Measurements from ENCODE around the gene TAS1R3. TPM values are rescaled to one million over a fixed set of nuclear protein-coding genes. Genes with fewer than 3 reads are reported as not detected.

The TAS1R3 gene
- total RNA-seq, 2 donors from 2014 or later, result 0.09 to 0.35 TPM

DNA sequence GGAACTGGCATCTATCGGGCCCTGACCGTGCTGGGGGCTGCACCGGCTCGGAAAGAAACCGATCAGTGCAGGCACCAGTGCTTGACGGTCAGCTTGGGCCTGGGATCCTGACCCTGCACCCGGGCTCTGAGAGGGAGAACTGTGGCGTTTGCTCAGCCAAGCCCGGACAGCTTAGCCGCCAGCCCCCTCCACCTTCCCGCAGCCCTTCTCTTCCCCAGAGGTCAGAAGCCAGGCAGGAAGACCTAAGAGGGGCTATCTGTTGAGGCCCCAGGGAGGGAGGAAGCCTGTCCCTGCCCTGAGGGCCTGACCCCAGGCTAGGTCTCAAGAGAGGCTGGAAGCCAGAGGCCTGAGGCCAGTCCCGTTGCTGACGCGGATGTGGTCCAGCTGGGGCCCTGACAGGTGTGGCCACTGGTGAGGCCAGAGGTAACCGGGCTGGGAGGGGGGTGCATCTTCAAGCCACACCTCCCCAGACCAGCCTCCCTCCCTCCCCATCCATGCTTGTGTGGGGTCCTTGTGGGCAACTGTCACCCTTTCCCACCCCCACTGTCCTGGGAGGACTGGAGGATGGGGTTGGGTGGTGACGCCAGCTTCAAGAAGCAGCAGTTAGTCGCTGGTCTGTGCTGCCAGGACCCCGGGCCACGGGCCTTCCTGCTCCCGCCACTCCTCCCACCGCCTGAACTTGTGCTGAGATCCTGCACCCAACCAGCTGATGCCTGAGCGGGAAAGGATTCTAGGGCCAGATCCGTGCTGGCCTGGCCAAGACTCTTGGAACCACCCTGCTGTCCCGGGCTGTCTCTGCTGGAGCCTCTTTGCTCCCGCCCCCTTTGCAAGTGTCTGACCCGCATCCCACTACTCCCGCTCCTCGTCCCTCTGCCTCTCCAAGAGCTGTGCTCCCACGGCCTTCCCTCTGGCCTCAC lies 20.7 kb downstream of the TAS1R3 start:
- Mint-ChIP-seq H3K36me3 (ENCODE audit: low read depth) (no peaks in the 10 kb centered on the region), H3K4me1 (peaks cover 10% of the 10 kb centered on the region), H3K9me3 (no peaks in the 10 kb centered on the region), H3K4me3 (peak overlapping the region; percentile 42), H3K27ac (peak overlapping the region; percentile 67), H3K27me3 (ENCODE audit: insufficient read depth) (peaks cover 9% of the 10 kb centered on the region)
- H3K4me1 ChIP-seq (ENCODE audit: control insufficient read depth, insufficient read depth, low read length), result peaks cover 8% of the 10 kb centered on the region
- WGBS, 2 experiments (ENCODE audit: insufficient coverage in 1 of 2, insufficient read length in 1 of 2), result 69 to 72% methylated on average over 17 to 28 of the region's 29 CpGs
- no peak overlapping the region for H3K4me3 ChIP-seq (ENCODE audit: low read length)
- DNase-seq, result peak; percentile 59
- H3K9me3 ChIP-seq (ENCODE audit: control insufficient read depth, low read length), result no peaks in the 10 kb centered on the region
- H3K9ac ChIP-seq (ENCODE audit: extremely low read depth, low read length, poor library complexity, severe bottlenecking), result no peak overlapping the region
- TF ChIP-seq, protein P1, sequence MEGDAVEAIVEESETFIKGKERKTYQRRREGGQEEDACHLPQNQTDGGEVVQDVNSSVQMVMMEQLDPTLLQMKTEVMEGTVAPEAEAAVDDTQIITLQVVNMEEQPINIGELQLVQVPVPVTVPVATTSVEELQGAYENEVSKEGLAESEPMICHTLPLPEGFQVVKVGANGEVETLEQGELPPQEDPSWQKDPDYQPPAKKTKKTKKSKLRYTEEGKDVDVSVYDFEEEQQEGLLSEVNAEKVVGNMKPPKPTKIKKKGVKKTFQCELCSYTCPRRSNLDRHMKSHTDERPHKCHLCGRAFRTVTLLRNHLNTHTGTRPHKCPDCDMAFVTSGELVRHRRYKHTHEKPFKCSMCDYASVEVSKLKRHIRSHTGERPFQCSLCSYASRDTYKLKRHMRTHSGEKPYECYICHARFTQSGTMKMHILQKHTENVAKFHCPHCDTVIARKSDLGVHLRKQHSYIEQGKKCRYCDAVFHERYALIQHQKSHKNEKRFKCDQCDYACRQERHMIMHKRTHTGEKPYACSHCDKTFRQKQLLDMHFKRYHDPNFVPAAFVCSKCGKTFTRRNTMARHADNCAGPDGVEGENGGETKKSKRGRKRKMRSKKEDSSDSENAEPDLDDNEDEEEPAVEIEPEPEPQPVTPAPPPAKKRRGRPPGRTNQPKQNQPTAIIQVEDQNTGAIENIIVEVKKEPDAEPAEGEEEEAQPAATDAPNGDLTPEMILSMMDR (conservative IDR thresholded peaks at IDR 0.05), result no peak
- H3K27me3 ChIP-seq (ENCODE audit: control insufficient read depth, insufficient read depth, low read length, poor library complexity, severe bottlenecking), result no peaks in the 10 kb centered on the region
- peaks cover 7% of the 10 kb centered on the region for H3K36me3 ChIP-seq (ENCODE audit: control insufficient read depth, insufficient read depth, low read length)
- H3K27ac ChIP-seq (ENCODE audit: low read depth, low read length), result peak overlapping the region; percentile 68

DNA sequence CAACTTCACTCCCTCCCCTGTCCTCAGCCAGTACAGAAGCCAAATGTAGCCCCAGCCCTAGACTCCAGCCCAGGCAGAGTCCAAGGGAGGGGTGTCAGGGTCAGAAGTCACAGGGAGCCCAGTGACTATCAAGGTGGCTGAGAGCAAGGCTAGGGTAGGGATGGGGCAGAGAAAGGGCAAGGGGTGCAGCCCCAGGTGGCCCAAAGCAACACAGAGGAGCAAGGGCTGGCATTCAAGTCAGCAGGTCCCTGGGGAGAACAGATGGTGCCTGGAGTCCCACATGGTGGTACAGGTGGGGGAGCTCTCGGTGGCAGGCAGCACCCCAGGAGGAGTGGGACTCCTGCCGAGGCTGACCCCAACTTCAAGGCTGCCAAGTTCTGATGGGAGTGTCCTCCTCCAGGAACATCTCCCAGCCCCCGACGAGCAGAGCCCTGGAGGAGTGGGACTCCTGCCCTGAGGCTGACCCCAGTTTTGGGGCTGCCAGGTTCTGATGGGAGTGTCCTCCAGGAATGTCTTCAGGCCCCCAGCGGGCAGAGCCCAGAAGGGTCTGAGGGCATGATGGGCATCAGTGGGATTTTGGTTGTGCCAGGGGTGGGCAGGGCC lies 21.8 kb downstream of the TAS1R3 start:
- H3K9ac ChIP-seq (ENCODE audit: extremely low read depth, low read length, poor library complexity, severe bottlenecking), result no peak overlapping the region
- peaks cover 7% of the 10 kb centered on the region for H3K36me3 ChIP-seq (ENCODE audit: control insufficient read depth, insufficient read depth, low read length)
- no peak overlapping the region for H3K27ac ChIP-seq (ENCODE audit: low read depth, low read length)
- peaks cover 10% of the 10 kb centered on the region for H3K4me1 Mint-ChIP-seq
- H3K27me3 Mint-ChIP-seq (ENCODE audit: insufficient read depth), result peaks cover 9% of the 10 kb centered on the region
- TF ChIP-seq, protein P1 (conservative IDR thresholded peaks at IDR 0.05), result no peak
- DNase-seq, result no peak
- H3K9me3 ChIP-seq (ENCODE audit: control insufficient read depth, low read length), result no peaks in the 10 kb centered on the region
- no peak overlapping the region for H3K4me3 Mint-ChIP-seq
- WGBS, 2 experiments (ENCODE audit: insufficient coverage in 1 of 2, insufficient read length in 1 of 2), result 50 to 56% methylated on average over 2 to 5 of the region's 5 CpGs
- no peak overlapping the region for H3K4me3 ChIP-seq (ENCODE audit: low read length)
- peaks cover 3% of the 10 kb centered on the region for H3K4me1 ChIP-seq (ENCODE audit: control insufficient read depth, insufficient read depth, low read length)
- H3K9me3 Mint-ChIP-seq, result no peaks in the 10 kb centered on the region
- no peaks in the 10 kb centered on the region for H3K36me3 Mint-ChIP-seq (ENCODE audit: low read depth)
- no peaks in the 10 kb centered on the region for H3K27me3 ChIP-seq (ENCODE audit: control insufficient read depth, insufficient read depth, low read length, poor library complexity, severe bottlenecking)
- H3K27ac Mint-ChIP-seq, result no peak overlapping the region

DNA sequence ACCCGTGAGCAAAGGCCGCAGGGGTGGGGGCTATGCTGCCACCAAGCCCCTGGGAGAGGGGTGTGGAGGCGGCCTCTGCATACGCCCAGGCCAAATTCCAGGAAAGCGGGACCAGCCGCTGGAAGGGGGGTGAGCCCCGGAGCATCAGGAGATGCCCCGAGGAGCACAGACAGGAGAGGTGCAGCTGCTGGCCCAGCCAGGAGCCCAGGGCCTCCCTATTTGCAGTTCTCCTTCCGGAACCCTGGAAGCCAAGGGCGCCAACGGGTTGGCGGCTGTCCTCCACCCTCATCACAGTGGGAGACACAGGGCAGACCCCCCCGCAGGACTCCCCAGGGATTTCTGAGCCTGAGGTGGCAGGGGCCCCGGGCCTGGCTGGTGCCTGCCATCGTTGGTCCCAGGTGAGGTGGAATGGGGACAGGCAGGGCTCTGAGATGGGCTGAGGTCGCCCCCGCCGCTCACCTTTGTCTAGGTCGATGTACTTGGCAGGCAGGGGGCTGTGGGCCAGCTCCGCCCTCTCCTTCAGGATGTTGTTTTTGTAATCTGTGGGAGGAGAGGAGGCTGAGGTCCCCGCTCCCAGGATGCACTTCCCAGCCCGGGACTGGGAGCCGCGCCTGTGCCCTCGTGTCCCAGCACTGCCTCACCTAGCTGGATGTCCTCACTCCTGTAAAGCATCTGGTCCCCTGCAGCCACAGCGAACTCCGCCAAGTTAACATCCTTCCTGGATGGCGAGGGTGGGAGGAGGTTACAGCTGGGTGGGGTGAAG lies 22.5 kb downstream of the TAS1R3 start:
- H3K27me3 Mint-ChIP-seq (ENCODE audit: insufficient read depth), result peaks cover 9% of the 10 kb centered on the region
- peak; percentile 91 for DNase-seq
- WGBS, 2 experiments (ENCODE audit: insufficient coverage in 1 of 2, insufficient read length in 1 of 2), result 76 to 82% methylated on average over 10 to 28 of the region's 28 CpGs
- Histone ChIP-seq H3K27me3 (ENCODE audit: control insufficient read depth, insufficient read depth, low read length, poor library complexity, severe bottlenecking) (no peaks in the 10 kb centered on the region), H3K4me3 (ENCODE audit: low read length) (no peak overlapping the region), H3K9ac (ENCODE audit: extremely low read depth, low read length, poor library complexity, severe bottlenecking) (no peak overlapping the region), H3K9me3 (ENCODE audit: control insufficient read depth, low read length) (no peaks in the 10 kb centered on the region), H3K36me3 (ENCODE audit: control insufficient read depth, insufficient read depth, low read length) (peaks cover 7% of the 10 kb centered on the region), H3K27ac (ENCODE audit: low read depth, low read length) (no peak overlapping the region), H3K4me1 (ENCODE audit: control insufficient read depth, insufficient read depth, low read length) (peaks cover 3% of the 10 kb centered on the region)
- H3K36me3 Mint-ChIP-seq (ENCODE audit: low read depth), result no peaks in the 10 kb centered on the region
- TF ChIP-seq, protein P1 (conservative IDR thresholded peaks at IDR 0.05), result no peak
- H3K27ac Mint-ChIP-seq, result no peak overlapping the region
- peaks cover 11% of the 10 kb centered on the region for H3K4me1 Mint-ChIP-seq
- H3K9me3 Mint-ChIP-seq, result no peaks in the 10 kb centered on the region
- H3K4me3 Mint-ChIP-seq, result peak overlapping the region; percentile 48
